H1 (cell line): Measurements from ENCODE around the gene STX18. TPM values are rescaled to one million over a fixed set of nuclear protein-coding genes. Genes with fewer than 3 reads are reported as not detected.

ENCODE experiments used
- CTCF ChIA-PET: fragments of 300-600 bp; sonication (Branson Sonifier 250); formaldehyde crosslinking; loops from one replicate; lab custom pipeline; 2021; ENCODE audit not compliant: partially characterized antibody; lab: Charles Lee
- POLR2A ChIA-PET: fragments of 300-600 bp; sonication (Branson Sonifier 250); formaldehyde crosslinking; loops from one replicate; lab custom pipeline; 2021; ENCODE audit warnings: inconsistent platforms; ENCODE audit not compliant: partially characterized antibody; lab: Charles Lee
- DNase-seq, 2 experiments: peaks; one replicate each; pipeline versions ENCODE4 v3.0.0 to v3.0.0-alpha.2; 2010 to 2022; ENCODE audit warnings: low spot score in 2 of 2, low read depth in 1 of 2, mixed read lengths in 1 of 2
- FAIRE-seq: peaks from 2 replicates; lab custom pipeline; 2011; peaks lifted over from hg19 to GRCh38; lab: Jason Lieb, UNC
- H2AFZ ChIP-seq: 2 replicates; pipeline ENCODE4 v1.8.1; 2012; ENCODE audit warnings: low read length, inconsistent platforms
- H2AK5ac ChIP-seq: 2 replicates; pipeline ENCODE4 v1.6.1; 2013; ENCODE audit warnings: low read depth, low read length
- H2BK120ac ChIP-seq: replicated peaks from 2 replicates; pipeline ENCODE3; 2013; ENCODE audit warnings: low read depth, low read length, inconsistent platforms
- H2BK12ac ChIP-seq: 2 replicates; pipeline ENCODE4 v1.6.1; 2013; ENCODE audit warnings: low read depth, low read length
- H2BK15ac ChIP-seq: 2 replicates; pipeline ENCODE4 v1.6.1; 2013; ENCODE audit warnings: low read length
- H2BK20ac ChIP-seq: 2 replicates; pipeline ENCODE4 v1.6.1; 2013; ENCODE audit warnings: low read length
- H2BK5ac ChIP-seq: 2 replicates; pipeline ENCODE4 v1.6.1; 2013; ENCODE audit warnings: low read depth, low read length
- H3K14ac ChIP-seq: 2 replicates; pipeline ENCODE4 v1.6.1; 2013; ENCODE audit warnings: inconsistent platforms; ENCODE audit not compliant: insufficient read length
- H3K18ac ChIP-seq: 2 replicates; pipeline ENCODE4 v1.6.1; 2013; ENCODE audit warnings: low read length; ENCODE audit errors: extremely low read depth
- H3K23ac ChIP-seq: 2 replicates; pipeline ENCODE4 v1.6.1; 2013; ENCODE audit warnings: inconsistent platforms; ENCODE audit not compliant: insufficient read length
- H3K23me2 ChIP-seq: 2 replicates; pipeline ENCODE4 v1.6.1; 2013; ENCODE audit warnings: low read depth, low read length
- H3K27ac ChIP-seq: 2 replicates; pipeline ENCODE4 v1.6.1; 2011; ENCODE audit warnings: low read depth, low read length, inconsistent platforms
- H3K27me3 ChIP-seq, 4 experiments: replicated peaks in 1 of 4; 1 replicate in 1 of 4; 2 replicates in 3 of 4; pipeline versions ENCODE4 v1.6.1 to v1.8.1; 2011 to 2013; ENCODE audit warnings: low read length in 3 of 4, mild to moderate bottlenecking in 3 of 4, inconsistent platforms in 2 of 4, mixed read lengths in 2 of 4, moderate library complexity in 1 of 4; ENCODE audit not compliant: control insufficient read depth in 3 of 4, insufficient read depth in 3 of 4; ENCODE audit errors: extremely low read depth in 1 of 4
- H3K36me3 ChIP-seq, 4 experiments: 2 replicates each; pipeline versions ENCODE4 v1.6.1 to v1.8.1; 2011 to 2013; ENCODE audit warnings: mild to moderate bottlenecking in 4 of 4, low read length in 3 of 4, moderate library complexity in 2 of 4, control low read depth in 1 of 4, inconsistent platforms in 1 of 4; ENCODE audit not compliant: insufficient read depth in 4 of 4, control insufficient read depth in 2 of 4
- H3K4ac ChIP-seq: replicated peaks from 2 replicates; pipeline ENCODE3; 2013; ENCODE audit warnings: low read length, low read depth, mixed read lengths, inconsistent platforms; ENCODE audit not compliant: insufficient read length
- H3K4me1 ChIP-seq, 4 experiments: replicated peaks in 1 of 4; 1 replicate in 1 of 4; 2 replicates in 3 of 4; pipeline versions ENCODE4 v1.6.1 to v1.8.1; 2011 to 2013; ENCODE audit warnings: low read length in 3 of 4, inconsistent platforms in 2 of 4, mixed read lengths in 1 of 4; ENCODE audit not compliant: insufficient read depth in 4 of 4, control insufficient read depth in 3 of 4
- H3K4me2 ChIP-seq, 2 experiments: 2 replicates each; pipeline versions ENCODE4 v1.6.1 to v1.8.1; 2011 to 2013; ENCODE audit warnings: low read depth in 2 of 2, low read length in 2 of 2, control low read depth in 1 of 2, inconsistent platforms in 1 of 2, mild to moderate bottlenecking in 1 of 2; ENCODE audit not compliant: insufficient read depth in 1 of 2
- H3K4me3 ChIP-seq, 4 experiments: fragments of 200-600, 300-600 bp in 1 of 4; sonication (generic), shearing (Covaris generic), sonication (Bioruptor Twin) in 1 of 4; 2 replicates each; pipeline versions ENCODE4 v1.5.1 to v1.8.1; 2011 to 2016; ENCODE audit warnings: low read length in 4 of 4, low read depth in 3 of 4, control low read depth in 2 of 4, inconsistent platforms in 2 of 4, mild to moderate bottlenecking in 2 of 4, mixed read lengths in 1 of 4, moderate library complexity in 1 of 4; ENCODE audit not compliant: insufficient read depth in 2 of 4; ENCODE audit errors: extremely low read depth in 1 of 4
- H3K56ac ChIP-seq: replicated peaks from 2 replicates; pipeline ENCODE3; 2013; ENCODE audit warnings: low read depth, mild to moderate bottlenecking, mixed read lengths, low read length, inconsistent platforms; ENCODE audit not compliant: insufficient read length
- H3K79me1 ChIP-seq: 2 replicates; pipeline ENCODE4 v1.6.1; 2013; ENCODE audit warnings: low read depth, low read length, control low read depth
- H3K79me2 ChIP-seq, 2 experiments: 2 replicates each; pipeline versions ENCODE4 v1.6.1 to v1.8.1; 2012 to 2013; ENCODE audit warnings: low read length in 2 of 2, mild to moderate bottlenecking in 2 of 2, inconsistent platforms in 1 of 2; ENCODE audit not compliant: insufficient read depth in 2 of 2, control insufficient read depth in 1 of 2
- H3K9ac ChIP-seq, 4 experiments: replicated peaks in 1 of 4; 1 replicate in 1 of 4; 2 replicates in 3 of 4; pipeline versions ENCODE4 v1.6.1 to v1.8.1; 2011 to 2013; ENCODE audit warnings: low read depth in 3 of 4, low read length in 3 of 4, control low read depth in 2 of 4, mild to moderate bottlenecking in 2 of 4, moderate library complexity in 2 of 4, inconsistent platforms in 1 of 4; ENCODE audit errors: extremely low read depth in 1 of 4
- H3K9me3 ChIP-seq, 2 experiments: 2 replicates each; pipeline versions ENCODE4 v1.6.1 to v1.8.1; 2012 to 2013; ENCODE audit warnings: mild to moderate bottlenecking in 2 of 2, moderate library complexity in 2 of 2, control low read depth in 1 of 2, inconsistent platforms in 1 of 2, low read depth in 1 of 2, low read length in 1 of 2, mixed read lengths in 1 of 2; ENCODE audit not compliant: insufficient read depth in 2 of 2
- H4K20me1 ChIP-seq, 2 experiments: replicated peaks in 1 of 2; 2 replicates each; pipeline versions ENCODE3 to v1.8.1; 2011 to 2013; ENCODE audit warnings: inconsistent platforms in 2 of 2, low read length in 2 of 2, mild to moderate bottlenecking in 1 of 2; ENCODE audit not compliant: insufficient read depth in 2 of 2, control insufficient read depth in 1 of 2
- H4K5ac ChIP-seq: 2 replicates; pipeline ENCODE4 v1.6.1; 2013; ENCODE audit warnings: low read length, low read depth, mixed read lengths, inconsistent platforms; ENCODE audit not compliant: insufficient read length
- H4K8ac ChIP-seq: 2 replicates; pipeline ENCODE4 v1.8.0; 2013; ENCODE audit warnings: mild to moderate bottlenecking, moderate library complexity, low read length, inconsistent platforms; ENCODE audit not compliant: insufficient read depth; ENCODE audit errors: extremely low read depth
- H4K91ac ChIP-seq: replicated peaks from 2 replicates; pipeline ENCODE3; 2013; ENCODE audit warnings: low read length, mixed read lengths, inconsistent platforms; ENCODE audit not compliant: insufficient read length
- CBX8 ChIP-seq: fragments of 300-800, 300-1000 bp; sonication (generic); IDR thresholded peaks from 2 replicates; pipeline ENCODE4 v1.7.1; 2016; ENCODE audit warnings: low read depth, low read length, borderline replicate concordance
- POLR2AphosphoS5 ChIP-seq: IDR thresholded peaks from 2 replicates; pipeline ENCODE4 v1.6.1; 2011; ENCODE audit warnings: low read depth, low read length
- RAD21 ChIP-seq, 2 experiments: IDR thresholded peaks in 1 of 2; conservative IDR thresholded peaks in 1 of 2; 2 replicates each; pipeline ENCODE4 v1.6.1; 2011; ENCODE audit warnings: low read depth in 2 of 2, low read length in 2 of 2, improper control_type of control experiment in 1 of 2, inconsistent platforms in 1 of 2, mild to moderate bottlenecking in 1 of 2, moderate library complexity in 1 of 2
- SAP30 ChIP-seq: fragments of 300-600 bp; sonication (generic); IDR thresholded peaks from 2 replicates; pipeline ENCODE4 v1.7.1; 2012; ENCODE audit warnings: low read length, moderate library complexity, mild to moderate bottlenecking, inconsistent platforms; ENCODE audit not compliant: insufficient read depth, insufficient replicate concordance
- TBP ChIP-seq: IDR thresholded peaks from 2 replicates; pipeline ENCODE4 v1.6.1; 2011; ENCODE audit warnings: low read depth, low read length, improper control_type of control experiment
- WGBS, 2 experiments: shearing (Covaris generic) in 1 of 2; methylation state at CpG; one replicate each; pipeline versions ENCODE4 v1.1.6 to v1.1.7; 2013 to 2015; ENCODE audit warnings: low lambda C conversion rate in 2 of 2, mixed read lengths in 2 of 2, inconsistent platforms in 1 of 2, low coverage in 1 of 2, missing lambda C conversion rate in 1 of 2; ENCODE audit not compliant: insufficient replicate concordance in 2 of 2, insufficient coverage in 1 of 2, insufficient read length in 1 of 2; ENCODE audit errors: extremely low coverage in 1 of 2, missing lambda C conversion rate in 1 of 2; 5-methylcytosine and 5-hydroxymethylcytosine counted together
- polyA plus RNA-seq, 7 experiments: library from polyadenylated mRNA; depleted of rRNA in 3 of 7; stranded (reverse) in 5 of 7; unstranded in 2 of 7; fragments of >200 nt in 5 of 7; fragments of 200-250 nt in 2 of 7; gene quantifications; 1 replicate in 5 of 7; 2 replicates in 1 of 7; 4 replicates in 1 of 7; pipeline versions ENCODE4 v1.2.1 to v1.2.3, GENCODE V29; 2011 to 2013; ENCODE audit warnings: missing spikeins in 2 of 7, mixed read lengths in 2 of 7
- total RNA-seq: library from RNA; stranded (reverse); fragmentation: NEBNext Ultra II Directional; extraction: Animal tissue kit (Norgen Biotek cat#: 25700); gene quantifications from 2 replicates; pipeline ENCODE4 v1.2.1, GENCODE V29; 2021

STX18 gene
- total and polyA plus RNA-seq, 2 of the 8 experiments (the other 6 are each of a cell fraction or from before 2014, with no cell fraction given): 14.6 to 18.3 TPM

DNA sequence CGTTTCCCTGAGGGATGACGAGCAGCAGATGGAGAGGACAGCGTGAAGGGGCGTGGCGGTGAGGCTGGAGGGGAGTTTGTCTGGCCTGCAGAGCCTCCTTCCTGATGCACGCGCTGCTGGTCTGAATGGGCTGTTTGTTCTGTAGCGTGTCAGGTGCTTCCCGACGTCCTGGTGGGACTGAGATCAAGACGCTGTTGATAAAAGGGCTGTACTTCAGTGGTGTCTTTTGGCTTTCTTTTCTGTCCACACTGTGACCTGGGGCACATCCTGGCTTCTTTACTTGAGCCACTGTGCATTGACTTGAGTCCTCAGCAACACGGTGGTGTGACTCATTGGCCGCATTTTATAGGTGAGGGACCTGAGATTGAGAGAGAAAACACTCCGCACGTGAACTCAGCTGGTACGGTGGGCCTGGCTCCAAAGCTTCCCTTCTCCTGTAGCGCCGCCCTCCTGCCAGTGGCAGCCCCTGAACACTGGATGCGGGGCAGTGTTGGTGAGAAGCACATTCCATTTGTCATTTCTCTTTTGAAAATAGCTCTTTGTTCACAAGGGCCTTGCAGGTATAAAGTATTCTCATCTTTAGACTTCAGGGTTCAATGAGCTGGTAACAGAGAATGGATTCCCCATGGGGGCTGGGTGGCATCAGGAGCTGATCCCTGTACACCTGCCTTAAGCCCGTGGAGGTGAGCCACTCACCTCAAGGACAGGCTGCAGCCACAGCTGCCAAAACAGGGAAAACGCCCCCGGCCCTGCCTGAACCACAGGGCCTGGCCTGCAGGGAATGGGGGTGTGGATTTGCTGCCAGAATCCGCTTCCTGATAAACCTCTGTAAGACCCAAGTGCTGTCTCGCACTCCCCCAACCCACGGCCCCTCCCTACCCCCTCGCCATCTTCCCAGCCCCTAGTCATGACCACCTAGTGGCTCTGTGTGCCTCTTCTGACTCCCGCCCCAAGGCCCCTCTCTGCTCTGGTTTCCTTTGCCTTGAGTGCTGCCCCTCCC lies 125.7 kb downstream of the STX18 start:
- no peak overlapping the region for H4K91ac ChIP-seq
- no peak overlapping the region for H3K18ac ChIP-seq
- H3K79me1 ChIP-seq: no peaks in the 10 kb centered on the region; the same call in 1 of the 2 replicates
- H4K20me1 ChIP-seq: peaks cover 0 to 5% of the 10 kb centered on the region in 2 experiments
- H3K23ac ChIP-seq: no peak overlapping the region
- peaks cover 3 to 19% (median 13%) of the 10 kb centered on the region in 4 experiments; a peak in 6 of 8 replicates for H3K36me3 ChIP-seq
- H2AK5ac ChIP-seq: no peak overlapping the region
- H3K4ac ChIP-seq: no peak overlapping the region
- H4K8ac ChIP-seq: no peak overlapping the region
- no peak overlapping the region for H4K5ac ChIP-seq
- H3K23me2 ChIP-seq: no peaks in the 10 kb centered on the region
- H2BK15ac ChIP-seq: no peak overlapping the region
- no peak overlapping the region for H2BK12ac ChIP-seq
- no peak overlapping the region for H2AFZ ChIP-seq
- H3K4me1 ChIP-seq: no peaks in the 10 kb centered on the region
- POLR2A ChIA-PET: interaction anchor here (3.0 kb wide), 1 partner anchor 10 kb away, joined by 17 read pairs; no protein-coding TSS in a partner anchor
- CTCF ChIA-PET: interaction anchor here (0.8 to 1.3 kb wide), 6 partner anchors 12 to 37 kb away, joined by 3 to 6 read pairs (median 4); no protein-coding TSS in a partner anchor
- no peak for TF ChIP-seq CBX8
- no peak for TF ChIP-seq TBP
- no peak for TF ChIP-seq SAP30
- 0 out of 4 replicates have a peak, but pooled peaks of 1 of the 2 experiments have one; percentile 14 for TF ChIP-seq RAD21 (IDR thresholded peaks at IDR 0.05 in 1 of 2, conservative IDR thresholded peaks at IDR 0.05 in 1 of 2; ENCODE audit: low read depth in 2 of 2, low read length in 2 of 2)
- peak; percentile 30; the same call in 1 of the 2 replicates for TF ChIP-seq POLR2AphosphoS5
- 86% methylated on average over 24 of the region's 27 CpGs; no CpG with 5 or more reads in 1 of the 2 experiments for WGBS, 2 experiments
- H3K27me3 ChIP-seq: no peaks in the 10 kb centered on the region
- H3K9ac ChIP-seq: no peak overlapping the region
- H2BK20ac ChIP-seq: no peak overlapping the region
- H3K79me2 ChIP-seq: no peaks in the 10 kb centered on the region
- DNase-seq: no peak
- no peak overlapping the region for H3K4me3 ChIP-seq
- H3K9me3 ChIP-seq: peaks cover 4% of the 10 kb centered on the region in 2 experiments; a peak in 2 of 4 replicates
- H3K27ac ChIP-seq: no peak overlapping the region
- H2BK120ac ChIP-seq: no peak overlapping the region
- H3K56ac ChIP-seq: no peak overlapping the region
- H2BK5ac ChIP-seq: no peak overlapping the region
- FAIRE-seq: no peak
- H3K4me2 ChIP-seq: no peak overlapping the region
- no peak overlapping the region for H3K14ac ChIP-seq
